ENCODE data around the gene RIN3.

DNA sequence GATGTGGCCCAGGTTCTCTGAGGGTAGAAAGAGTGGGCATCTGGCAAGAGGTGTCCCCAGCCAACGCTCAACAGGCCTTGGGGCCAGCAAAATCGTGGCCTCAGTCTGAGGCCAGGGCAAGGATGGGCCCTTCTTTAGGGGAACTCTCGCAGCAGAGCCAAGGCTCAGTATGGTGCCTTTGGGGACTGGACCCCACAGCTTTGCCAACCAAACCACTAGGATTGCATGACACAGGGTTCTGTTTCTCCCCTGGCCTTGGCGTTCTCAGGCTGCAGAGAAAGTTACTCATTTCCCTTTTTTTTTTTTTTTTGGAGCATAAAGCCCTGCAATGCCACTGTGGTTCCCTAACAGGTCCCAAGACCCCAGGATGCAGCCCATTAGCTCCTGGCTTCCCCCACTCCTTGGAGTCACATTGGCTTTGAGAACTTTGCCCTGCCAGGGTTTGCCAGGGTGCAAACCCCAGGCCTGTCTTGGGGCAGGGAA lies 134.3 kb downstream of the RIN3 start:
- TF ChIP-seq, protein P1, sequence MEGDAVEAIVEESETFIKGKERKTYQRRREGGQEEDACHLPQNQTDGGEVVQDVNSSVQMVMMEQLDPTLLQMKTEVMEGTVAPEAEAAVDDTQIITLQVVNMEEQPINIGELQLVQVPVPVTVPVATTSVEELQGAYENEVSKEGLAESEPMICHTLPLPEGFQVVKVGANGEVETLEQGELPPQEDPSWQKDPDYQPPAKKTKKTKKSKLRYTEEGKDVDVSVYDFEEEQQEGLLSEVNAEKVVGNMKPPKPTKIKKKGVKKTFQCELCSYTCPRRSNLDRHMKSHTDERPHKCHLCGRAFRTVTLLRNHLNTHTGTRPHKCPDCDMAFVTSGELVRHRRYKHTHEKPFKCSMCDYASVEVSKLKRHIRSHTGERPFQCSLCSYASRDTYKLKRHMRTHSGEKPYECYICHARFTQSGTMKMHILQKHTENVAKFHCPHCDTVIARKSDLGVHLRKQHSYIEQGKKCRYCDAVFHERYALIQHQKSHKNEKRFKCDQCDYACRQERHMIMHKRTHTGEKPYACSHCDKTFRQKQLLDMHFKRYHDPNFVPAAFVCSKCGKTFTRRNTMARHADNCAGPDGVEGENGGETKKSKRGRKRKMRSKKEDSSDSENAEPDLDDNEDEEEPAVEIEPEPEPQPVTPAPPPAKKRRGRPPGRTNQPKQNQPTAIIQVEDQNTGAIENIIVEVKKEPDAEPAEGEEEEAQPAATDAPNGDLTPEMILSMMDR (IDR thresholded peaks at IDR 0.05): no peak
- no peak for TF ChIP-seq POLR2A (IDR thresholded peaks at IDR 0.05)
